ENCODE measurements around the gene PRKCH.

The PRKCH gene

GRCh38 chr14:61284001-61284400 is 37.4 kb upstream of the PRKCH start:
- DNase-seq (ENCODE audit: insufficient read length, low spot score) (no peak), FAIRE-seq (no peak)
- TF ChIP-seq POLR2A (IDR thresholded peaks at IDR 0.05; ENCODE audit: low read depth, low read length) (no peak), TAF1 (IDR thresholded peaks at IDR 0.05; ENCODE audit: low read depth, low read length) (no peak), POLR2AphosphoS5 (IDR thresholded peaks at IDR 0.05; ENCODE audit: low read depth, low read length) (no peak)

- DNase-seq (ENCODE audit: insufficient read length, low spot score) (no peak), FAIRE-seq (no peak)
- TF ChIP-seq POU2F2 (IDR thresholded peaks at IDR 0.05; ENCODE audit: low read depth, low read length), result no peak
- no peak for TF ChIP-seq PAX5 (IDR thresholded peaks at IDR 0.05; ENCODE audit: insufficient read depth, low read length, severe bottlenecking)
- no peak for TF ChIP-seq POLR2A (IDR thresholded peaks at IDR 0.05; ENCODE audit: low read depth, low read length)
- TF ChIP-seq POLR2AphosphoS5 (IDR thresholded peaks at IDR 0.05; ENCODE audit: low read depth, low read length), result no peak
- no peak for TF ChIP-seq TAF1 (IDR thresholded peaks at IDR 0.05; ENCODE audit: low read depth, low read length)
- no peak for TF ChIP-seq SPI1 (IDR thresholded peaks at IDR 0.05; ENCODE audit: low read depth, low read length)
Observed at GRCh38 chr14:61285364-61285763, 36.0 kb upstream of the PRKCH start.

GRCh38 chr14:61287196-61287595 is 34.2 kb upstream of the PRKCH start:
- TF ChIP-seq PAX5 (IDR thresholded peaks at IDR 0.05; ENCODE audit: insufficient read depth, low read length, severe bottlenecking), result no peak
- no peak for TF ChIP-seq SPI1 (IDR thresholded peaks at IDR 0.05; ENCODE audit: low read depth, low read length)
- TF ChIP-seq POLR2AphosphoS5 (IDR thresholded peaks at IDR 0.05; ENCODE audit: low read depth, low read length), result no peak
- no peak for TF ChIP-seq TAF1 (IDR thresholded peaks at IDR 0.05; ENCODE audit: low read depth, low read length)
- TF ChIP-seq POLR2A (IDR thresholded peaks at IDR 0.05; ENCODE audit: low read depth, low read length), result no peak
- TF ChIP-seq POU2F2 (IDR thresholded peaks at IDR 0.05; ENCODE audit: low read depth, low read length), result no peak
- FAIRE-seq (no peak), DNase-seq (ENCODE audit: insufficient read length, low spot score) (no peak)

GRCh38 chr14:61288228-61288627 is 33.2 kb upstream of the PRKCH start:
- no peak for TF ChIP-seq POLR2AphosphoS5 (IDR thresholded peaks at IDR 0.05; ENCODE audit: low read depth, low read length)
- no peak for TF ChIP-seq SPI1 (IDR thresholded peaks at IDR 0.05; ENCODE audit: low read depth, low read length)
- no peak for TF ChIP-seq POLR2A (IDR thresholded peaks at IDR 0.05; ENCODE audit: low read depth, low read length)
- TF ChIP-seq TAF1 (IDR thresholded peaks at IDR 0.05; ENCODE audit: low read depth, low read length), result no peak
- TF ChIP-seq PAX5 (IDR thresholded peaks at IDR 0.05; ENCODE audit: insufficient read depth, low read length, severe bottlenecking), result no peak
- no peak for TF ChIP-seq POU2F2 (IDR thresholded peaks at IDR 0.05; ENCODE audit: low read depth, low read length)
- no peak for FAIRE-seq
- no peak for DNase-seq (ENCODE audit: insufficient read length, low spot score)

DNA sequence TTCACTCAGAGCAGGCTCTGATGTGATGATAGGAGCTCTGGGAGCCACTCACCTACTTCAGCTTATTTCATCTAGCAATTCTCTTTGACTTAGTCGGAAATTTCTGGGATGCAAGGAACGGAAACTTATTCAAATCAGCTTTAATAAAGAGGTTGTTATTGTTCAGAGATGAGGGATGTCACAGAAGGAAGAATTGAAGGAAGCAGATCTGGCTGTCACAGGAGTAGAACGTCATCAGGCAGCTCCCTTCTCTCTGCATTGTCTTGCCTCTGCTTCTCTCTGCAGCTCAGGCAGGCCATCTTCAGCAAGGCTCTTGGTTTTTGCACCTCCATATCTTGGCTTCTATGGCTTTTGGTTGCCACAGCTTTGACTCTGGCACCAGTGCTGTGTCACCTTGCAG is 32.7 kb upstream of the PRKCH start:
- DNase-seq (ENCODE audit: insufficient read length, low spot score), result no peak
- FAIRE-seq, result no peak
- TF ChIP-seq POU2F2 (IDR thresholded peaks at IDR 0.05; ENCODE audit: low read depth, low read length), result no peak
- TF ChIP-seq POLR2A (IDR thresholded peaks at IDR 0.05; ENCODE audit: low read depth, low read length), result no peak
- TF ChIP-seq SPI1 (IDR thresholded peaks at IDR 0.05; ENCODE audit: low read depth, low read length), result no peak
- TF ChIP-seq PAX5 (IDR thresholded peaks at IDR 0.05; ENCODE audit: insufficient read depth, low read length, severe bottlenecking), result no peak
- no peak for TF ChIP-seq POLR2AphosphoS5 (IDR thresholded peaks at IDR 0.05; ENCODE audit: low read depth, low read length)
- TF ChIP-seq TAF1 (IDR thresholded peaks at IDR 0.05; ENCODE audit: low read depth, low read length), result no peak

DNA sequence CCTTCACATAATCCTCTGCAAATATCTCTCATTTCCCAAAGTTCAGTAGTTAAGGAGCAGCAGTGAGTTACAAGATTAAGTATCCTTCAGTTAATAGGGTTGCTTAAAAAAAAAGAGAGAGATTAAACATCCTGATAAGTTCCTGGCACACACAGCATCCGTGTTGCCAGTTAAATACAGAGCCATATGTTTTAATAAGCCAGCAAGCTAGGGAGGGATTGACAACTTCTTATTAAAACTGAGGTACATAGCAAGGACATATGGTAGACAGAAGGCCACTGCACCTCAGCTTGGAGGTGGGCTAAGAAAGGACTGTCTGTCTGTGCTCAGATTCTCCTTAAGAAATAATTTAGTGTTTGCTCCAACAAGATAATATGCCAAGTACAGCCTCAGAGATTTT is 30.7 kb upstream of the PRKCH start:
- DNase-seq (ENCODE audit: insufficient read length, low spot score) (no peak), FAIRE-seq (no peak)
- TF ChIP-seq POLR2A (IDR thresholded peaks at IDR 0.05; ENCODE audit: low read depth, low read length), result no peak
- no peak for TF ChIP-seq POU2F2 (IDR thresholded peaks at IDR 0.05; ENCODE audit: low read depth, low read length)
- TF ChIP-seq PAX5 (IDR thresholded peaks at IDR 0.05; ENCODE audit: insufficient read depth, low read length, severe bottlenecking), result no peak
- no peak for TF ChIP-seq SPI1 (IDR thresholded peaks at IDR 0.05; ENCODE audit: low read depth, low read length)
- TF ChIP-seq TAF1 (IDR thresholded peaks at IDR 0.05; ENCODE audit: low read depth, low read length), result no peak
- no peak for TF ChIP-seq POLR2AphosphoS5 (IDR thresholded peaks at IDR 0.05; ENCODE audit: low read depth, low read length)

DNA sequence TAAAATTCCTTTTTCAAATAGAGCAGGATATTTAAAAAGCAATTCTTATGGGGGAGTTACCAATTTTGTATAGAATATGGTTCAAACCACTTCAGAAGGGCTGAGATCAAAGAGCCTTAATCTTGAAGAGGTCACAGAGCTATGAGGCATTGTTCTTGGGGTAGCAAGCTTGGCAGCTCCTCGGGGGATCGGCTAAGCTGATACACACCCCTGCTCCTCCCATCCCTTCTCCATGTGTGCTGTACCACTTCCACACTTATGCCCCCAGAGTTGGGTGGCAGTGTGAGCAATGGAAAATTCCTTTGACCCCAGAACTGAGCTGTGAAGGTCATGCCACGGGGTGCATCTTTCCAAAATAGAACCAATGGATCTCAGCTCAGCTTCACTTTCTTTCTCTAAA is 25.2 kb upstream of the PRKCH start:
- no peak for DNase-seq (ENCODE audit: insufficient read length, low spot score)
- no peak for TF ChIP-seq POLR2A (IDR thresholded peaks at IDR 0.05; ENCODE audit: low read depth, low read length)
- no peak for TF ChIP-seq TAF1 (IDR thresholded peaks at IDR 0.05; ENCODE audit: low read depth, low read length)
- TF ChIP-seq PAX5 (IDR thresholded peaks at IDR 0.05; ENCODE audit: insufficient read depth, low read length, severe bottlenecking), result no peak
- no peak for TF ChIP-seq SPI1 (IDR thresholded peaks at IDR 0.05; ENCODE audit: low read depth, low read length)
- TF ChIP-seq POU2F2 (IDR thresholded peaks at IDR 0.05; ENCODE audit: low read depth, low read length), result no peak
- peak; percentile 33 for FAIRE-seq

DNA sequence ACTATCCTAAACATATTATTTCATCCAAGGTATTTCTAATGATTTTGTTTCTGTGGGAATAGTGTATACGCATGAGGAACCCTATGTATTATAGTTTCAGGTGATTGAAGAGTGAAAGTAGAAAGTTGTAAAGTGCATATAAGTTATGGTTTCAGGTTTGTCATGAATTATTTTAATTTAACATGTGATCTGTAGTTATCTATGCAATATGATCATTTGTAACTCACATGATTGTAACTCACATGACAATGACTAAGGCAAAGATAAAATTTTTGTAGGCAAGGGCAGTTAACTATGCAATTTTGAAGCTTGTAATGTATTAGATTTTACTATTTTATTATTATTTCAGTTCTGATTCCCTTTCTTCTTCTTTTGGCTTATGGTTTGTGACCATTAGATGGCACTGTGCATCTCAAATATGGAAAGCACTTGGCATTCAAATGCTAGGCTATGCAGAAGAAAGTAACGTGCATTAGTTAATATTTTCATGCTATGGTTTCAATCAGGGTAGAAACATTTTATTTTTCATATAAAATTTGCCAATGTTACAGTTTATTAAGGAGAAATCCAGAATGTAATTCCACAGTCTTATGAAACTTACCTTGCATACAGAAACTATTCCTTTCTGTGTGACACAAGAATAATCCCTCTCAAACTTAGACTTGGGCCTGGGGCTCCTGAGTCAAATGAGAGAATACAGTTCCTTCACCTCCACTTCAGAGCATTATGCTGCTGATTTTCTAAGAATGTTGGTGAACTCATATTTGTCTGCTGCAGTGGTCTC is 24.5 kb upstream of the PRKCH start:
- no peak for DNase-seq (ENCODE audit: insufficient read length, low spot score)
- peak; percentile 60 for FAIRE-seq
- TF ChIP-seq SPI1 (IDR thresholded peaks at IDR 0.05; ENCODE audit: low read depth, low read length) (no peak), POLR2AphosphoS5 (IDR thresholded peaks at IDR 0.05; ENCODE audit: low read depth, low read length) (no peak), POLR2A (IDR thresholded peaks at IDR 0.05; ENCODE audit: low read depth, low read length) (no peak), POU2F2 (IDR thresholded peaks at IDR 0.05; ENCODE audit: low read depth, low read length) (no peak)

DNA sequence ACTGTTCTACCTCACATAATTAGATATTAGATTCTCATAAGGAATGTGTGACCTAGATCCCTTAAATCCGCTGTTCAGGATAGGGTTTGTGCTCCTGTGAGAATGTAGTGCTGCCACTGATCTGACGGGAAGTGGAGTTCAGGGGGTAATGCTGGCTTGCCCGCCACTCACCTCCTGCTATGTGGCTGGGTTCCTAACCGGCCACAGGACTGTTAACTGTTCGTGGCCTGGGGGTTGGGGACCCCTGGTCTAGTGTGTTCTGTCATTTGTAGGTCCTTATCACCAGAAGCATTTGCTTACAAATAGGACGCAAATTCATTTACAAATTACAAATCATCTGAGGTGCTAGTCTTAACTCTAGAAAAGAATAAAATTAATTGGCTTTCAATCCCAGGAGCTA is 23.8 kb upstream of the PRKCH start:
- no peak for TF ChIP-seq POLR2AphosphoS5 (IDR thresholded peaks at IDR 0.05; ENCODE audit: low read depth, low read length)
- TF ChIP-seq TAF1 (IDR thresholded peaks at IDR 0.05; ENCODE audit: low read depth, low read length), result no peak
- no peak for TF ChIP-seq POU2F2 (IDR thresholded peaks at IDR 0.05; ENCODE audit: low read depth, low read length)
- no peak for TF ChIP-seq SPI1 (IDR thresholded peaks at IDR 0.05; ENCODE audit: low read depth, low read length)
- TF ChIP-seq PAX5 (IDR thresholded peaks at IDR 0.05; ENCODE audit: insufficient read depth, low read length, severe bottlenecking), result no peak
- TF ChIP-seq POLR2A (IDR thresholded peaks at IDR 0.05; ENCODE audit: low read depth, low read length), result no peak
- DNase-seq (ENCODE audit: insufficient read length, low spot score), result no peak
- FAIRE-seq, result no peak

- DNase-seq (ENCODE audit: insufficient read length, low spot score) (no peak), FAIRE-seq (peak; percentile 48)
- TF ChIP-seq POLR2A (IDR thresholded peaks at IDR 0.05; ENCODE audit: low read depth, low read length) (no peak), POLR2AphosphoS5 (IDR thresholded peaks at IDR 0.05; ENCODE audit: low read depth, low read length) (no peak), SPI1 (IDR thresholded peaks at IDR 0.05; ENCODE audit: low read depth, low read length) (no peak)
Observed at GRCh38 chr14:61298824-61299223, 22.6 kb upstream of the PRKCH start.
